GM21526 (cell line): ENCODE measurements around the gene RASD2.

Source experiments
- ATAC-seq: cut with Tn5 transposase; IDR thresholded peaks from one replicate; pipeline ENCODE4 v1.9.1; 2021; ENCODE audit warnings: moderate library complexity; ENCODE audit not compliant: unreplicated experiment, low FRiP score

Gene RASD2

DNA sequence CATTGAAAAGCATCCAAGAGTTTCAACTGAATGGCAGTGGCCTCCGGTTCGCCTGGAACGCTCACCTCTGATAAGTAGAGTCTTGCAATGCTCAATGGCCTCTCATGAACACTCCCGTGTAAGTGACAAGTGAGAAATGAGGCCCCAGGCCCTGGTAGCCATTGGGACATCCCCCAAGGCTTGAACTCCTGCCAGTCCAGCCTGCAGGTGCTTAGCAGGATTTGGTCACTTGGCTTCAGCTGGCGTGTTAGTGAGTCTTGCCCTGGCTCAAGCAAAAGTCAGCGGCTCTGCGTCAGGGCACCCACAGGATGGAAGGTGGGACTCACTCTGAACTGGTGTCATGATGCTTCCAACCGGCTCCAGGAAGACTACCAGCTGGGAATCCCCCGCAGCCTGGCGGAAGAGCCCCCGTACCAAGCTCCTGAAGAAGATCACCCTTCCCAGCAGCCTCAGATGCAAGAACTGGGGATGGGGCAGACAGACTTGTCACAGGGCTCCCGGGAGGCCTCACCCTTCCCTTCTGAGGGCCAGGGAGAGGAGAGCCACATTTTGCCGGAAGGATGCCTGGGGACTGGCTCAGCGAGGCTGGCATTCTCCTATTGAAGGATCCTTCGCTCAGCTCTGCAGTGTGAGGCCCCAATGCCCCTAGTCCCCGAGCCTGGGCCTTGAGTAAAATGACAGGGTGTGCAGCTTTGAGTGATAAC lies 57.2 kb downstream of the RASD2 start:
- ATAC-seq = no peak

- ATAC-seq = no peak
These were observed 57.7 kb downstream of the RASD2 start for GRCh38 chr22:35598396-35598710.

DNA sequence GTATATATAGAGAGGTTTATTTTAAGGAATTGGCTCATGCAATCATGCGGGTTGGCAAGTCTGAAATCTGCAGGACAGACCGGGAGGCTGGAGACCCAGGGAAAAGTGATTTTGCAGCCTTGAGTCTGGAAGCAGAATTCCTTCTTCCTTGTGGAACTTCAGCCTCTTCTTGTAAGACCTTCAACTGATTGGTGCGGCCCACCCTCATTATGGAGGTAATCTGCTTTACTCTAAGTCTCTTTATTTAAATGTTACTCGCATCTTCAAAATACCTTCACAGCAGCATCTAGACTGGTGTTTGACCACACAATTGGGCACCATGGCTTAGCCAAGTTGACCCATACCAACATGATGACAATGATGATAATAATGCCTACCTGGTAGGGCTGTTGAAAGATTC lies 58.7 kb downstream of the RASD2 start:
- no peak for ATAC-seq

DNA sequence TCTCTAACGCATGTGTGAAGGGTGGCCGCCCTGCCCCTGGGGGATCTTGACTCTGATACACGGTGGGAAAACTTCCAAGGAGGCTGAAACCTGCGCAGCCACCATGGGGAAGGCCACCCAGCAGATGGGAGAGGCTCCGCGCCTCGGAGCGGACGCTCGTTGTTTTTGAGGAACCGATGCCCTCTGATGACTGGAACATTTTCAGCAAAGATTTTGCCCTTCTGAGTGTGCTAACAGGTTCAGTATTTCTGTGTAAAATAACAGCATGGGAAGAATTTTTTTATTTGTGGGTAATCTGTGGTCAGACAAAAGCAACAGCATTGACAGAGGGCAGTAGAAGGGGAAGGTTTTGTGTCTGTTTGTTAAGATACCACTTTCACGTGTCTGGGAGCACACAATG lies 59.8 kb downstream of the RASD2 start:
- no peak for ATAC-seq

DNA sequence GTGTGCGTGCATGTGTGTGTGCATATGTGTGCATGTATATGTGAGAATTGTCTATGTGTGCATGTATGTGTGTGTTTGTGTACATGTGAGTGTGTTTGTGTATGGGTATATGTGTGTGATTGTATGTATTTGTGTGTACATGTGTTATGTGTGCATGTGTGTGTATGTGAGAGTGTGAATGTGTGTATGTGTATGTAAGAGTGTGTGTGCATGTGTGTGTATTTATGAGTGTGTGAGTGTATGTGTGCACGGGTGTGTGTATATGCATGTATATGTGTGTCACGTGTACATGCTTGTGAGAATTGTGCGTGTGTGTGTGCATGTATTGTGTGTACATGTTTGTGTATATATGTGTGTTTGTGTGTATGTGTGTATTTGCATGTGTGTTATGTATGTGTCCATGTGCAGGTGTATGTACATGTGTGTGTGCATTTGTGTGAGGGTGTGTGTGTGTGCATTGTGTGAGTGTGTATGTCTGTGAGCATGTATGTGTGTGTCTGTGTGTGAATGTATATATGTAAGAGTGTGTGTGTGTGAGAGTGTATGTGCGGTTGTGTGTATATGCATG lies 60.5 kb downstream of the RASD2 start:
- ATAC-seq = no peak

DNA sequence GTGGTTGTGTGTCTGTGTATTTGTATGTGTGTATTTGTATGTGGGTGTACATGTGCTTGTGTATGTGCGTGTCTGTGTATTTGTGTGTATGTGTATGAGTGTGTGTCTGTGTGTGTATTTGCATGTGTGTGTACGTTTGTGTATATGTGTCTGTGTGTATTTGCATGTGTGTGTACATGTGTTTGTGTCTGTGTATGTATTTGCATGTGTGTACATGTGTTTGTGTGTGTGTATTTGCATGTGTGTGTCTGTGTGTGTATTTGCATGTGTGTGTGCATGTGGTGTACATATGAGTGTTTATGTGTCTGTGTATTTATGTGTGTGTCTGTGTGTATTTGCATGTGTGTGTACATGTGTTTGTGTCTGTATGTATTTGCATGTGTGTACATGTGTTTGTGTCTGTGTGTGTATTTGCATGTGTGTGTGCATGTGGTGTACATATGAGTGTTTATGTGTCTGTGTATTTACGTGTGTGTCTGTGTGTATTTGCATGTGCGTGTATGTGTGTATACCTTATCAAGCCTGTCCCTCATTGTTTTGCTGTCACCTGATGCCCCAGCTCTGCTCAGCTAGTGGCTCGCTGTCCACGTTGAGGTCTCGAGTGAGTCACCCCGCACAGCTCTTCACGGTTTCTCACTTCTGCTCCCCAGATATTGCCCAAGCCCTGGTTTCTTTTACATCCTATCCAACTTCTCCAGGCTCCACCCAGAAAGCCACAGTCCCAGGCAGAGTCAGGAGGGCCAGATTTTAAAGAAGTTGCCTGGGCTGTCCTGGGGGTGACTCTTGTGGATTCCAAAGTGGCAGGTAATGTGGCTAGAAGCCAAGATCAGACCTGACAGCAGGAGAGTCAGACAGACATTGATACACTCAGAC lies 61.3 kb downstream of the RASD2 start:
- ATAC-seq = no peak
